HG02588 (cell line): ENCODE results near the gene ADARB2.

Experiments used
- ATAC-seq: cut with Tn5 transposase; IDR thresholded peaks from one replicate; pipeline ENCODE4 v1.9.1; 2021; ENCODE audit warnings: mild to moderate bottlenecking, moderate library complexity; ENCODE audit not compliant: unreplicated experiment

ADARB2 gene

GRCh38 chr10:1736144-1736971 lies 967 bp downstream of the ADARB2 start:
- no peak for ATAC-seq

GRCh38 chr10:1735562-1735961 lies 1.8 kb downstream of the ADARB2 start:
- no peak for ATAC-seq

DNA sequence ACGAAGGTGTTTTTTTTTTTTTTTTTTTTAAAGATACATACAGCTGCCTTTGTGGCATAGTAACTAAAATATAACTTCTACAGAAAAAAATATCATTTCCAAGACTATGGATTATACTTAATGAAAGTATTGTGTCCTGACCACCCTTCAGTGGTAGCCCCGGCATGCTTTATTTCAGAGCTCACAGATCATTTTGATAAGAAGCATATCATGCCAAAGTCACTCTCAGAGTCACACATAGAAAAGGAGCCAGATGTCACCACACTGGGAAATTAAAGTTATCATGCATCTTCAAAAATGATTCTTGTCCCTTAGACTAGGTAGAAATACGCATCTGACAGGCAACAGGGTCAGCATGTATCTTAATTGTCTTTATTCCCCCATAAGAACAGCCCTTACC lies 3.0 kb downstream of the ADARB2 start:
- ATAC-seq: no peak

GRCh38 chr10:1733720-1734119 lies 3.6 kb downstream of the ADARB2 start:
- ATAC-seq: no peak

- ATAC-seq: no peak
Measured at GRCh38 chr10:1732564-1732996, 4.7 kb downstream of the ADARB2 start.

DNA sequence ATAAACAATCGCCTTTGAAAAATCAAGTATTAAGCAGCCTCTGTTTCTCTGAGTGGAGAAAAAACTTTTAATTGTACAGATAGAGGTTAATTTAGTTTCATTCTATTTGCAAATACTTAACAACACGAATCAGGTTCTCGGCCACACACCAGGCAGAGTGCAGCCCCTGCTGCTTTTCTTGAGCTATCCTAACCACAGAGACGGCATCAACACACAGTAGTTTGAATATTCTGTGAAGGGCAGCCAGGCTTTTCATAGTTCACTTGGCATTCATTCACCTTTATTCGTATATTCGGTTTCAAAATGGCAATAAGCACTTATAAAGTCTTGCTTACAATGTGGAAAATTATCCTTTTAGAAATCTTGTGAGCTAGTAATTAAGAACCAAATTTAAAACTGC lies 5.7 kb downstream of the ADARB2 start:
- no peak for ATAC-seq

GRCh38 chr10:1729751-1730150 lies 7.6 kb downstream of the ADARB2 start:
- no peak for ATAC-seq

DNA sequence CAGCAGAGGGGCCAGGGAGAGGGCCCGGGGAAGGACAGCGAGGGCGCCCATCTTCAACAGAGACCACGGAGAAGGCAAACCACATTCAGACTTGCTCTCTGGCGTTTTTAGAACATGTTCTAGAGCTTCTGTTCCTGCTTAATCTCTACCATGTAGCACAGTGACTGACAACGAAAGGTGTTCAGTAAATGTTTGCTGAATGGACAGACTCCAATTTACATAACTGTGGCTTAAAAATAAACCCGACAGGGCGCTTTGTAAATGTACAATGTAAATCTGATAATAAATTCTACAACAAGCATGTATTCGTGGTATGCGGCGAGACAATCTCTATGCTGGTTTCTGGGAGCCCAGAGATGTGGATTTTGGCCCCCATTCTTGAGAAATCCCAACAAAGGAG lies 10.5 kb downstream of the ADARB2 start:
- ATAC-seq: no peak

GRCh38 chr10:1724921-1725488 lies 12.3 kb downstream of the ADARB2 start:
- ATAC-seq: no peak

DNA sequence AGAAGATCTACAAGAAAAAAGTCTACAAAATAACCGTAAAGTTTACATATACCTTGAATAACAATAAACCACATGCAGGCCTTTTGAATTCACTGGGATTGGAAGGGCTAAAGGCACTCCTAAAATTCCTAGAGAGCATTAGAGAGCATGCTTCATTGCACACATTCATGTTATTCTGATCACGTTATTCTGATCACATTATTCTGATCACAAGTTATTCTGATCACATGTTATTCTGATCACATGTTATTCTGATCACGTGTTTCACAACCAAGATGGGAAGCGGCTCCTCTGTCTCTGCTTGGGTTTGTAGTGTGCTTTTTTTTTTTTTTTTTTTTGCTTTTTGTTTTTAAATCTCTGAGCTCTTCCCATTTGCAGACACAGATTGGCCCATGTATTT lies 20.5 kb downstream of the ADARB2 start:
- no peak for ATAC-seq

GRCh38 chr10:1715821-1716220 lies 21.5 kb downstream of the ADARB2 start:
- ATAC-seq: no peak

- ATAC-seq: no peak
Measured at GRCh38 chr10:1712944-1713671, 24.2 kb downstream of the ADARB2 start.

DNA sequence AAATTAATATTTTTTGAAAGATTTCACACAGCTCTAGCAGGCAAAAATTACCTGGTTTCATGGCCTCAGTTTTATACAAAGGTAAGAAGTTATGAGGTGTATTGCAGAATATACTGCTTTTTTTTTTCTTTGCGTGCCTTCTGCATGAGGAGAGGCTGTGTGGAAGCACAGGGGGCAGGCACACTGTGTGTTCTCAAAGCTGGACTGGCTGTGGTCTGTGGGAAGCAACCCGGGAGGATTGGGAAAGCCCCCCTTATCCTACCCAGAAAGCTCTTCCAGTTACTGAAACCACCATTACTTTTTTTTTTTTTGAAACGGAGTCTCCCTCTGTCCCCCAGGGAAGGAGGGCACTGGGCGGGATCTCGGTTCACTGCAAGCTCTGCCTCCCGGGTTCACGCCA lies 25.0 kb downstream of the ADARB2 start:
- no peak for ATAC-seq

GRCh38 chr10:1709161-1709560 lies 28.2 kb downstream of the ADARB2 start:
- no peak for ATAC-seq

DNA sequence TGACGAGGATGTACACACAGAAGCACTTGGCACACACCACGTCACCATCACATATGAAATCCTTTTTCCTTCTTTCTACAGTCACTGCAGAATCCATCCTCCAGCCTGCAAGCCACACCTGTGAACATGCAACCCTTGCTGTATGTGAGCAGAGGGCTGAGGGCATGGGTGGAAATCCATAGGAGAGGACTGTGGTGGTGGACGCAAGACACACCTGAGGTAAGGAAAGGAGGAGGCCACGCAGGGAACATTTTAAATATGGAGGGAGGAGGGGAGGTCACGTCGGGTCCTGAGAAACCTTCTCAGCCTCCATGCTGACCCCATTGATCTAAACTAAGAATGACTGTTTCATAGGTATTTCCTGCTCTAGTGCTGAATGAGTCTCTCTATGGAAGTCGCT lies 28.6 kb downstream of the ADARB2 start:
- ATAC-seq: no peak

DNA sequence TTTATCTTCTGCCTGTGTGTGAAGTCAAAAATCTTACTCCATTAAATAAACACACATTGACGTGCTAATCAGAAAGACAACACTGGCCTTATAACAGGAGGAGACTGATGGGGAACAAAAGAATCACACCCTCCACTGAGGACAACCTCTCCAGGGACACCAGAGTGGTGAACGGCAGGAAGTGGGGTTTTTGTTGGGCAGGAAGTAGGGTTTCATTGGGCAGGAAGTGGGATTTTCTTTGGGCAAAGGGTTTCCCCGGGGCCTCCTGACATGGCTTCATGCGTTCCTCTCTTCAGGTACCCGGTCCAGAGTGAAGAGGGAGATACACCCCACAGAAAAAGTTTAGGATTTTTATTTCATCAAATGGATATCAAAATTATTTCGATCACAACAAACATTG lies 30.6 kb downstream of the ADARB2 start:
- no peak for ATAC-seq

GRCh38 chr10:1706256-1706655 lies 31.1 kb downstream of the ADARB2 start:
- no peak for ATAC-seq

- ATAC-seq: no peak
Measured at GRCh38 chr10:1698185-1698584, 39.1 kb downstream of the ADARB2 start.

DNA sequence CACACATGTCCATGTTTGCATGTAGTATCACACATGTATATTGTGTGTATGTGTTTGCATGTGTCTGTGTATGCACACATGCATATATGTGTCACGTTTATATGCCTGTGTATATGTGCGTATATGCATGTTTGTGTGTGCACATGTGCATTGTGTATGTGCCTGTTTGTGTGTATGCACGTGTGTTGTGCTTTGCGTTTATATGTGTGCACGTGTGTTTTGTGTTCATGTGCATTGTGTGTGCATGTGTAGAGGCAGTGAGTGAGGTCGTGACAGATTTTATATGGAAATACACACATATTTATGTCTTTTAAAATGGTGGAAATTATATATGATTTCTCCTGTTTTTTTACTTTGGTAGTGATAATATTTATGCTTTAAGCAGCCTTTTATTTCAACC lies 41.2 kb downstream of the ADARB2 start:
- ATAC-seq: no peak

GRCh38 chr10:1690086-1690485 lies 47.2 kb downstream of the ADARB2 start:
- ATAC-seq: no peak

GRCh38 chr10:1688531-1688930 lies 48.8 kb downstream of the ADARB2 start:
- no peak for ATAC-seq

- ATAC-seq: no peak
Measured at GRCh38 chr10:1687623-1688150, 49.6 kb downstream of the ADARB2 start.
